GM21367 (cell line): ENCODE results near the gene GIMAP4.
"Not testable (repeated sequence)": the region's sequence is repeated elsewhere in the genome, so short reads cannot be mapped to it uniquely, and the experiment has no call there.

Experiments
- ATAC-seq: cut with Tn5 transposase; IDR thresholded peaks from one replicate; pipeline ENCODE4 v1.9.1; 2021; ENCODE audit not compliant: unreplicated experiment

The GIMAP4 gene

GRCh38 chr7:150567169-150567568 lies at the start of gene GIMAP4:
Gene GIMAP4, plus strand, starts transcription at chr7:150567390. Its CDS starts 2,512 bp downstream, at chr7:150569902.
- no peak for ATAC-seq

DNA sequence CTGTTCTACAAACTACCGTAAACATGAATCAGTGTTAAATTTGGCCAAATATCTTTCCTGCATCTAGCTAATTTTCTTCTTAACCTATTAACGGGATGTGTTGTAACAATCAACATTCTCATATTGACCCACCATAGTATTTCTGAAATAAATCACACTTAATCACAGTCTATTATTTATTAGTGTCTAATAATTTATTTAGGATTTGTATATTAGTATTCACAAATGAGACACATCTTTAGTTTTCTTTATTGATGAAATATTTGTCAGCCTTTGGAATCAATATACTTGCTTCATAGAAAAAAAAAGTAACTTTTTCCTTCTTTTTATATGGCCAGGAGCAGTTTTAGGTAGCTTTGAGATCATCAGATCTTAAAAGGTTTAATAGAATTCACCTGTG lies 47.9 kb upstream of the GIMAP4 start:
- ATAC-seq, result no peak

- no peak for ATAC-seq
Measured at GRCh38 chr7:150520145-150520544, 47.0 kb upstream of the GIMAP4 start.

DNA sequence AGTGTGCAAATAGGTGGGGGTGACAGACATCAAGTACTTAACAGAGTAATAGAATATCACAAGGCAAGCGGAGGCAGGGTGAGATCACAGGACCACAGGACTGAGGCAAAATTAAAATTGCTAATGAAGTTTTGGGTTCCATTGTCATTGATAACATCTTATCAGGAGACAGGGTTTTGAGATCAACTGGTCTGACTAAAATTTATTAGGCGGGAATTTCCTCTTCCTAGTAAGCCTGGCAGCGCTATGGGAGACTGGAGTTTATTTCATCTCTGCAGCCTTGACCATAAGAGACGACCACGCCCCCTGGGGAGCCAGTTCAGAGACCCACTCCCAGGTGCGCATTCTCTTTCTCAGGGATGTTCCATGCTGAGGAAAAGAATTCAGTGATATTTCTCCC lies 44.3 kb upstream of the GIMAP4 start:
- not testable (repeated sequence) for ATAC-seq

DNA sequence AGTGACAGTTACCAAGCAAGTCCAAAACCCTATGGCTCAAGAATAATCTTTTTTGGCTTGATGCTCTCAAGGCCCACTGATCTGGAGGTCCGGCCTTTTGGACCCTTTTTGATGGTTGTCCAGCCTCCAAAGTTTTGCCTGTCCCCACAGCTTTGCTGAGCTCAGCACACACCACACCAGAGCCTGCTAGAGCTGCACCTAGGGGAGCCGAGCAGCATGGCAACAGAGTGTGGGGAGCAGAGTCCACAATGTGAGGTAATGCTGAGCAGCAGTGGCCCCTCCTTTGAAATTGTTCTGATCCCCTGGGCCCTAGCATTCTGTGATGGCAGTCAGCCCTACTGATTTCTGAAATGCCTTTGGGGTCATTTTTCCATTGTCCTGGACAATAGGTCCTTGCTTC lies 43.2 kb upstream of the GIMAP4 start:
- no peak for ATAC-seq

- ATAC-seq, result no peak
Measured at GRCh38 chr7:150531704-150532103, 35.5 kb upstream of the GIMAP4 start.

DNA sequence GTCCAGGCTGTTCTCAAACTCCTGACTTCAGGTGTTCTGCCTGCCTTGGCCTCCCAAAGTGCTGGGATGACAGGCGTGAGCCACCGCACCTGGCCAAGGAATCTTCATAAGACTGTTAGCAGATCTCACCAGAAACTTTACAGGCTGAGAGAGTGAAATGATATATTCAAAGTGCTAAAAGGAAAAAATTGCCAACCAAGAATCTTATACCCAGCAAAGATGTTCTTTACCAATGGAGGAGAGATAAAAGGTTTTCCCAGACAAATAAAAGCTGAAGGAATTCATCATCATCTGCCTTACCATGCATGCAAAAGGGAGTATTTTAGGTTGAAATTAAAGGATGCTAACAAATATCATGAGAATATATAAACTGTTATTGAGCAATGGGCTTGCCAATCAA lies 28.9 kb upstream of the GIMAP4 start:
- no peak for ATAC-seq

DNA sequence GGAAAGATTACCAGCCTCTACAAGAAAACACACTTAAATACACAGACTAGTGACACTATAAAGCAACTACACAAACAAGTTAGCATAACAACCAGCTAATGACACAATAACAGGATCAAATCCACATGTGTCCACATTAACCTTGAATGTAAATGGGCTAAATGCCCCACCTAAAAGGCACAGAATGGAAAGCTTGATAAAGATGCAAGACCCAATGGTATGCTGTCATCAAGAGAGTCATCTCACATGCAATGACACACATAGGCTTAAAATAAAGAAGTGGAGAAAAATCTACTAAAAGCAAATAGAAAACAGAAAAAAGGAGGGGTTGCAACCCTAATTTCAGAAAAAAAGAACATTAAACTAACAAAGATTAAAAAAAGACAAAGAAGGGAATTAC lies 14.0 kb upstream of the GIMAP4 start:
- ATAC-seq, result no peak

DNA sequence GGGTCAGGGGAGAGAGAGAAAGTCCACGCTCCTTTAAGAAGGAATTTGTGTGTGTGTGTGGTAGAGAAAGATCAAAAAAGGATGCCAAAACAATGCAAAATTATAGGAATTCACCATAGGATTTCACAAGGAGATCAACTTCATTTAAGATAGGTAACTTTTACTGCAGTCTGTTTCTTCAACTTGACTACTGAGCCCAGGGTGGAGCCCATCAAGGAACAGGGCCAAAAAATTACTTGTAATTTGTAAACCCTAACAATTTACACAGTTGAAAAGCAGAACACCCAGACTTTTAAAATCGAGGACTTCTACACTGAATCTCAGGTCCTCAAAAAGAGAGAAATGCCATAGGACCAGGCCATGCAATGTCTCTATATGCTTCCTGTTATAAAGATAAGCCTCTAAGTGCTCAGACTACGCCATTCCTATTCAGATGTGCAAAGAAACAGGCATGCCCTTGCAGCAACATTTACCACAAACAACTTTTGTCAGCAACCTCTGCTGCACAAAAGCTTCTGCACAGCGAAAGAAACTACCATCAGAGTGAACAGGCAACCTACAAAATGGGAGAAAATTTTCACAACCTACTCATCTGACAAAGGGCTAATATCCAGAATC lies 10.6 kb upstream of the GIMAP4 start:
- no peak for ATAC-seq

DNA sequence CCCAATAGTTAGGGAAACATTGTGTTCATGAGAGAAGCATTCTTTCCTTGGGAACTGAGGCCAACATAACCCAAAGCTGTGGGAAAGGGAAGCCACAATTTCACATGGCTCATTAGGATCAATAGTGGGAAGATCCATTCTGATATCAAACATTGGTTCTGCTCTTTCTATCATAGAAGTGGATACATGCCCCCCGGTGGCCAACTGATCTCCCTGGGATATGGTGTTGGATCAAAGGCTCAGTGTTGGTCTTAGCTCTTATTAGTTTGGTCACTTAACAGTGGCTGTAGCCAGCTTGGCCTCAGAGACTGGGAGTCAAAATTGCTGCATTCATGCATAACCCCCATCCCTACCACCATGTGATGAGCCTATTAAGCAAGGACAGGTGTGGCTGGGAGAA lies 6.7 kb upstream of the GIMAP4 start:
- no peak for ATAC-seq

- no peak for ATAC-seq
Measured at GRCh38 chr7:150562919-150563318, 4.3 kb upstream of the GIMAP4 start.

- no peak for ATAC-seq
Measured at GRCh38 chr7:150564006-150564405, 3.2 kb upstream of the GIMAP4 start.

- no peak for ATAC-seq
Measured at GRCh38 chr7:150564566-150564965, 2.6 kb upstream of the GIMAP4 start.

- no peak for ATAC-seq
Measured at GRCh38 chr7:150565239-150565638, 2.0 kb upstream of the GIMAP4 start.

GRCh38 chr7:150566123-150566522 lies 1.1 kb upstream of the GIMAP4 start:
- ATAC-seq, result no peak

- no peak for ATAC-seq
Measured at GRCh38 chr7:150566572-150566971, 618 bp upstream of the GIMAP4 start.

- ATAC-seq, result no peak
Measured at GRCh38 chr7:150567871-150568301, 696 bp downstream of the GIMAP4 start.

GRCh38 chr7:150568714-150569113 lies 1.5 kb downstream of the GIMAP4 start:
- ATAC-seq, result no peak

GRCh38 chr7:150569245-150569955 lies 2.2 kb downstream of the GIMAP4 start:
- ATAC-seq, result no peak

DNA sequence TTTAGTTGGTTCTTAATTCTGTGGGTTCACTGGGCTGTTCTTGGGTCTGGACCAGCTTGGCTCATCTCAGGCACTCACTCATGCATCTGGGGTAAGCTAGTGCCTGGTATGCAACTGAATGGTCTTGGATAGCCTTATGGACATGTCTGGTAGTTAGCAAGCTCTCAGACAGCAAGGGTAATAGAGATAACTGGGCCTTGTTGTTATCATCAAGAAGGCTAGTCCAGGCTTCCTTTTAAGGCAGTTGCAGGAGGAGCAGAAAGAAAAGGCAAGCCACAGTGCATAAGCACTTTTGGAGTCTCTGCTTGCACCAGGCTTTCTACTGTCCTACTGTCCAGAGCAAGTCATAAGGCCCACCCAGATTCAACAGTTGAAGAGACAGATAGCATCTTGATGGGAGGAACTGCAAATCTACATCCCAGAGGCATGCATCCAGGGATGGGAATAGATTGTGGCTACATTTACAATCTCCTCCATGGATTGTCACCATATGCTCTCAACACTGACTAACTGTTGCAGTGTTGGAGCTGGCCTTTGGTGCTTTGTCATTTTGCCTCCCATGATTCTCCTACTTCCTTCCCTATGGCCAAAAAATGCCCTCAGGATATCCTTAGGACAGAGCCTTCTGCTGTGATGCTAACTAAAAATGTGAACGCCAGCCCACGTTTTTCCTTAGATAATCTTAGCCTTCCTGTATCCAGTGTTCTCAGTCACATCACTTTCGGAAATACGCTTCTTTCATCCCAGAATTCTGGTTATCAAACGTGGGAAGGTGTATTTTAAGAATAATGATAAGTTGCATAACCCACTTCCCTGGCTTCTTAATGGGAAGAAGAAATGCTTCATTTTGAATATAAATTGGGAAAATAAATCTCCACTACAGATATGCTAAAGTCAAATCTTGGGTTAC lies 3.6 kb downstream of the GIMAP4 start:
- no peak for ATAC-seq

- ATAC-seq, result no peak
Measured at GRCh38 chr7:150572496-150572895, 5.3 kb downstream of the GIMAP4 start.
